HG02763 (cell line): ENCODE measurements around the gene PAK3.

Experiments
- ATAC-seq: cut with Tn5 transposase; IDR thresholded peaks from one replicate; pipeline ENCODE4 v1.9.1; 2021; ENCODE audit warnings: mild to moderate bottlenecking, moderate library complexity; ENCODE audit not compliant: unreplicated experiment

The PAK3 gene

DNA sequence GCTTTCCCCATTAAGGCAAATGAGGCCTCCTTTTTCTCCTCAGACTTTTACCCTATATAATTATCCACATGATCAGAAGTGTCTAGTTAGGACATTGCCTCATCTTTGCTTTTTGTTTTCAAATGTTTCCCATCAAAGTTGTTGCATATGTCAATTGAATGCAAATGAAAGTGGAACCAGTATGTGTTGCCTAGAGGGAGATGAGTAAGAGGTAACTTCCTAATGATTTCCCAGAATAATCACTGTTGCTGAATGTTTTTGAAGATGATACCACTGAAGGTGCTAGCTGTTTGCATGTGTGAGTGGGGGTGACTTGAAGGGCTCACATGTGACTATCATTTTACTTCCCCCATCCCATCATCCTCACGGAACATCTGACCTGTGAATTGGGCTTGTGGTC lies 33.9 kb downstream of the PAK3 start:
- ATAC-seq, result no peak

DNA sequence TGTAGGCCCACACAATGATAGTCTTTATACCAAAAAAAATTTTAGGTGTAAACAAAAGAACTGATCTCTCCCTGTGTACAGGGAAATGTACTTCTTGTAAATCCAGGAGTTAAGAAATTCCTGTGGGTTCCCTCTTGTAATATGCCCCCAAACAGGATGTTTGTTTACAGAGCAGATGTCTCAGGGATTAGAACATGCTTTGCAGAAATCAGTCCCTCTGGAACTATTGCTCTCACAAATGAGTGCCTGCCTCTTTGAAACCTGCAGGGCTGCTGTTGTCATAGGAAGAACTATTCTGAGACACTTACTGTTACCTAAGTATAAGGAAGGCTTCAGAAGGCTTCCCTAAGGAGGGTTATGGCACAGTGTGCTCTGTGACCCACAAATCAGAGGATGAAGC lies 35.6 kb downstream of the PAK3 start:
- no peak for ATAC-seq

DNA sequence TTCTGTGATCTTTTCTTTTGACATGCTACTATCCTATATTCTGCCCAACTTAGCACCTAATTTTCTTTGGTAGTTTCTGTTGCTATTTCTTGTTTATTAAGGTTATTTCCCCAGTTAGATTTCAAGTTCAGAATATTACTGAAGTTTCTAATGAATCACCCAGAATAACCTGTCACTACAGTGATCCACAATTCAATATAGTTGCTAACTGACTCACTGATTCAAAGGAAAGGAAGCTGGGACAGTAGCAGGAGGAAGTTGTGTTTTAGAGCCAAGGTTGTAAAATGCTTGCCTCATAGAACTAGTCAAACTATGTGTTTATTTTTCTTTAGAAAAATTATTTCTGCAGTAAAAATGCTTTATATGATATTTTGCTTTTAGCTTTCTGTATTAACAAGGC lies 37.4 kb downstream of the PAK3 start:
- ATAC-seq, result no peak

DNA sequence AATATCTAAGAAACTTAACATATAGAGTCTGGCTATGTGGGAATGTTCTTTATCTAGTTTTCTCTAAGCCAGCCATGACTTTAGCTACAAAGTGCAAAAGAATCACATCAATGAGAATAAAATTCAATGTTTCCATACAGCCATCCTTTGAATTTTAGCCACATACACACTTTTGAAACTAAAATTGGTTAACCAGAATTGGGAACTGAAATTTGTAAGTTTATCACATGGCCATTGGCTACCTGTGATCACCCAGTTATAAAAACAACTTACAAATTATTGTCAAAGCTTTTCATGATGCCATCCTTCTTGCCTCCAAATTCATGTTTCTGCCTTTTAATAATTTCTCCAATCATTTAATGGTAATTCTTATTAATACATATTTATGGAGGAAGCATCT lies 49.9 kb downstream of the PAK3 start:
- no peak for ATAC-seq

DNA sequence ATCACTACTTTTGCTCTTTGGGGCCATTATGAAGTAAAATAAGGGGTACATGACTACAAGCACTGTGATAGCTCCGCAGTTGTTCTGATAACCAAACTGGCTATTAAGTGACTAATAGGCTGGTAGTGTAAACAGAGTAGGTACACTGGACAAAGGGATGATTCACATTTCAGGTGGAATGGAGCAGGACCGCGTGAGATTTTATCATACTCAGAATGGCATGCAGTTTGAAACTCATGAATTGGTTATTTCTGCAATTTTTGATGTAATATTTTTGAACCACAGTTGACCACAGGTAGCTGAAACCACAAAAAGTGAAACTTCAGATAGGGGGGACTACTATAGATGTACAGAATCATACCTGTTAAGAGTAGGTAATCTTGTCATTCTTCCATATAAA lies 55.8 kb downstream of the PAK3 start:
- ATAC-seq, result no peak

DNA sequence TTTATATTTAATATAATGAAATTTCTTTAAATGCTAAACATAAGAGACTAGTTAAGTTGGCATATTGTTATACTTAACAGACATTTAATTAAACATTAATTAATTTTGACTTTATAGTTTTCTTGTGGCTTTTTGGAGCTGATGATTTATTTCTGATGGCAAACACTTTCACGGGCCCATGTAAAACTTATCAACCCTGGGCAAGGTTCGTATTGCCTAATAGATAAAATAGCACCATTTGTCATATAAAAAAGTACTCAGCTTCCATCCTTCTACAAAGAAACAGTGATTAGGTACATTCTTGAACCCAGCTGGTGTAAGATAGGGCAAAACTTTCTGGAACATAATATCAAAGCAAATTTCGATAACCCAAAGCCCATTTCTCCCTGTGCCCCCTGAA lies 63.2 kb downstream of the PAK3 start:
- ATAC-seq, result no peak

DNA sequence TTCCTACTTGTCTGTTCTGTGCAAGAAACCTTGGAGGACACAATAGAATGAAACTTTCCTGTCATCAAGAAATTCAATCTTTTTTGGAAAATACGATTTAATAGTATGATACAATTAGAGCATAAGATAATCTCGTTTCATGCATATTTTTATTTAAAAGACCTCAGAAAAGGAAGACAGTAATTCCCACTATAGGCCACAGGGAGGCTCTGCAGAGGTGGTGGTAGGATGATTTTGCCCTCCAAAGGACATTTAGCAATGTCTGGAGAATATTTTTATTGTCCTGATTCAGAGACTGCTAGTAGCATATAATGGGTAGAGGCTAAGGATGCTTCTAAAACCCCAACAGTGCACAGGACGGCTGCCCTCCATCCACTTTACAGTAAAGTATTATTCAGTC lies 68.7 kb downstream of the PAK3 start:
- no peak for ATAC-seq

DNA sequence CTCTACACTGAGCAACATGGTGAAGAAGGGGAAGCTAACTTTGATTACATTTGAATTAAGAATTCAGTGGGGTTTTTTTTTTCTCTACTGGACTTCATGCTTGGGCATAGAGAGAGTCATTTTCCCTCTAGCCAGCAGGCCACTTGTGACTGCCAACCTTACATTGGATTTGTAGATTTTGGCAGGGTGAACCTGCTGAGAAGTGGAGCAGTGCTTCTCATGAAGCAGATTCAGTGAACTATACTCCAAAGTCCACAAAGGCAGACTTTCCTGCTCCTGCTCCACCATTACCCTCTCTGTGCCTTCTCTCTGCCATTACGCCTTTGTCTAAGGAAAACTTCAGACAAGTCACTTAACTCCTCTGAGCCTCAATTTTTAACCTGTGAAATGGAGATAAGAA lies 69.9 kb downstream of the PAK3 start:
- no peak for ATAC-seq

DNA sequence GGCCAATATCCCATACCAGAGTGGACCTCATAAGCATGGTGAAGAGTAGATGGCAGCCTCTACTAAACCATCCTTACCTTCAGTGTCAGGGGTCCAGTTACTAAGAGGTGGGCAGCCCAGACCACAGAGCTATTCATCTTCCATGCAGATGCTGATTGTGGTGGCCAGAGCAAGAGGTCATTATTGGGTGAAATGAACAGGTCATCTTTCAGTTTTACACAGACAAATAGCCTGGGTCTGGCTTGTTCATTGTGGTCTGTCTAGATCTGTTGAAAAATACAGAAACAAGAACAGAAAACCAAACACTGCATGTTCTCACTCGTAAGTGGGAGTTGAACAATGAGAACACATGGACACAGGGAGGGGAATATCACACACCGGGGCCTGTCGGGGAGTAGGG lies 71.3 kb downstream of the PAK3 start:
- no peak for ATAC-seq

DNA sequence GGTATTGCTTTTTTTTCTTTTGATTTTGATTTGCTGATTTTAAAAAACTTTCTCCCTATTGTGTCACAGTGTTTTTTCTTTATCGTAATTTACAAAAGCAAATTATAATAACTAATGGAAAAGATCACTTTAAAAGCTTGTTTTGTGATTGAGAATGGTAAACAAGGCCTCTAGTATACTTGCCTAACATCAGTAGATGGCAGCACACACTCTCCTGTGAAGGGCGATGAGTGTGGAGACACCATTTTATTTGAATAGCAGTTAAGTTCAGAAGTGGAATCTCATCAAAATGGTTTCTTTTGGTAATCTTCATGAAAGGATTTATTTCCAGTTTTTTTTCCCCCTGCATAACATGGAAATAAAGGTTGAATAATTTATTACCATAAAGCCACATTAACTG lies 72.3 kb downstream of the PAK3 start:
- no peak for ATAC-seq

DNA sequence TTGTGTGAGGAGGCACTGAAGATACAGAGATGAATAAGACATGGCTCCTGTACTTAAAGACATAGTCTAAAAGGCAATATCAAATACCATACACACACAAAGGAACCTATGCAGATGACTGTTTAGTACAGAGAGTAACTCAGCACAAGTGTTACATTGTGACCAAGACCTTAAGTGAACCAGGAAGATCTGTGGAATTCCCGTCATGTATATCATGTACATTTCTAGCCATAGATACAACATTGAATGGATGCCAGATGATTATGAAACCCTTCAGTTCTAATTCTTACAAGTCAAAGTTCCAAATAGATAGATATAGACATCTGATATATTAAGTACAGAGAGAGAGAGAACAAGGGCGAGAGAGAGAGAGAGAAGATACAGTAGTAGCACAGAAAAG lies 73.2 kb downstream of the PAK3 start:
- ATAC-seq, result no peak

DNA sequence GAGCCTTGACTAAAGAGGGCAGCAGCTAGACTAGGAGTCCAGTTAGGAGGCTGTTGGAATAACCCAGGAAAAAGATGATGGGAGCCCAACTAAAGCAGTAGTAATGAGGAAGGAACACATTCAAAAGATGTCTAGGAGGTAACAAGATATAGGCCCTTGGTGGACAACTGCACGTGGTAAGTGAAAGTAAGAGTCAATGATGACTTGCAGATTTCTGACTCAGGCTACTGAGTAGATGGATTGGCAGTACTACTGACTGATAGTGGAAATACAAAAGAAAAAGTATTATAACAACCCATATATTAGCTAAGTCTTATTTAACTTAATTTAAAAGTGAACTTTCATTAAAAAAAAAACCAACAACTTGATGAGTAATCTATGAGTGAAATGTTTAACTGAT lies 74.0 kb downstream of the PAK3 start:
- ATAC-seq, result no peak

DNA sequence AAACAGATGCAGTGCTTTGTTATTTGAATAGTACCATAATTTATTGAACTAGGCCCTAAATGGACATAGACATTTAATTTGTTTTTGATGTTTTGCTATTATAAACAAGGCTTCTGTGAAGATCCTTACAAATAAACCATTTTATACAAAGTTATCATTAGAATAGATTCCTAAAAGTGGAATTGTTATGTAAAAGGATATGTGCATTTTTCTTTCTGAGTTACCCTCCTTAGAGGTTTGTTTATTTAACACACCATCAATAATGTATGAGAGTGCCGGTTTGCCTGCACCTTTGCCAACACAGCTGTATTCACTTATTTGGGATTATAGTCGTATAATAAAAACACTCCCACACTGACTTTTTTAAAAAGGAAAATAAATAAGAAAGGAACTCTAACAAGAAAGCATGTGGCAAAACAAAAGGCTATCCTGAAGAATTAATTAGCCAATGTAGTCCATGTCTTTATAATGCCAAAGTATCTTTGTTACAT lies 84.8 kb downstream of the PAK3 start:
- no peak for ATAC-seq

DNA sequence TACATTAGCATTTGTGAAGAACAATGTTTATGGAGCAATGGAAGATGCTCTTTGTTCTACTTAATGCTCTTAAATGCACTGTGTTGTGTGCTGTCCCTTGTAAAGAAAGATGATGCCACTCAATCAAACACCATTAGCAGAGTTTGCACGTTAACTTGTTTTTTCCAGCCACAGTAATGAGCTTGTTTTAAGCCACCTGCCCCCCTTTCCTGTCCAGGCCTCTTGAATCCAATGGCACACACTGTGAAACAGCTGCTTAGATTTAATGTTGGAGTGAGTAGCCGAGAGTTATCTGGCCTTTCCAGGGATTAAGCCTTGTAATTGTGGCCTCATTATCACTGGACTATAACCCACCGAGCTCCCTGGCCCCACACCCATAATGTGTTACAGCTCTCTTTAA lies 86.0 kb downstream of the PAK3 start:
- no peak for ATAC-seq

DNA sequence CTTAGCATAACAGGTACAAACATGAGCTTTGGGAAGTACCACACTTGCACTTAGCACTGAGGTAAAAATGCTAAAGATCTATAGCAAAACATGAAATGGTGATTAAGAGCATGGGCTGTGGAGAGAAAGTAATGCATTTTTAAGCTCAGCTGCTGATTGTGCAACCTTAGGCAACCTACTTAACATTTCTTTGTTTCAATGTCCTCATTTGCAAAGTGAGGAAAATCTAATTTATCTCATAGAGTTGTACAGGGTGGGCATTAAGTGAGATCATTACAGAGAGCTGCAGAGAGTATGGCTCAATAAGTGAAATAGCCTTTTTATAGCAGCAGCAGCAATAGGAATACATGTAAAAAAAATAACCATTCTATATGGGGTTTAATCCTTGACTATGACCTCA lies 87.0 kb downstream of the PAK3 start:
- ATAC-seq, result no peak

DNA sequence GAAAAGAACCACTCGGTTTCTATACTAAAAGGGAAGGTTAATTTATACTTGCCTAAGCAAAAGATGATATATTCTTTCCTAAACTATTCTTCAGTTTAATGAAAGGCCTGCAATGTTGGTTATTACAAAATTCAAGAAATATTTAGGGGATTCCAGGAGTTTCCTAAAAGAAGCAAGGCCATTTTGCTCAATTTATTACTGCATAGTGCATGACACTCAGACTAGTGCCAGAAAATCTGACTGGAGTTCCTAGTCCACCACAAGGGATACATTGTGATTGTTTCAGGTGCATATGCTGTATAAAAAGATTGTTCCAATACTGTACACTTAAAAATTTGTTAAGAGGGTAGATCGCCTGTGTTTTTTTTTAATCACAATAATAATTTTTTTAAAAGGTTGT lies 95.6 kb downstream of the PAK3 start:
- ATAC-seq, result no peak

DNA sequence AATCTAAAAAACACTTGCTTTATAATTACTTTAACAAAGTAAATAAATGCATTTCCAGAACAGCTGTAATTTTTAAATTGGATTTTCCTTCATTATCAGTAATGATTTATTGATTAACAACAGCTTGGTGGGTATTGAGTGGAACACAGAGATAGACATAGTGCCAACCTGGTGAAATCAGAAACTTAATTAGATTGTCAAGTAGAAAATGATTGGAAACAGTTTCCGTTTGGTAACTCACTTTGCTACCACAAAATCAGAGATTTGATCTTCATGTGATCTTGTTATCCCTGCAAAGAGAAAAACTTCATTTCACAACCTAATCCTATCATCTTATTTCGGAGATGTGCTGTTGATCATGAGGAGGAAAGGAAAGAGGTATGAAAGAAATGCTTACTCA lies 103.5 kb downstream of the PAK3 start:
- no peak for ATAC-seq

DNA sequence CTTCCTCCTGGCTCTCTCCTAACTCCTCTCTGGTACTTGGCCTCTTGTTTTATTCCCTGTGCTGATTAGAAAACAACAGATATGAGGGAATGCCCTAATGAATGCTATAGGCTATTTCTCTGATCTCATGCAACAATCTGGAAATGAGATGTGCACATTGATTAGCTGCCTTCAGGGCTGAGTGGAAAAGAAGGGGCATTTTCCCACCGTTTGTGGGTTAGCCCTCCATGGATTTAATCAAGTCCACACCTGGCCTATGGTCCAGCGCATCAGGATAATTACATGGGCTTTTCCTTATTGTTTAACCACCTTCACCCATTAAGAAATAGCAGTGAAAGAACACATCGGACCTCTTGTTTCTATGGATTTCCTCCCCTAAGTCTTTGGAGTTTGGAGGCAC lies 104.3 kb downstream of the PAK3 start:
- ATAC-seq, result no peak

DNA sequence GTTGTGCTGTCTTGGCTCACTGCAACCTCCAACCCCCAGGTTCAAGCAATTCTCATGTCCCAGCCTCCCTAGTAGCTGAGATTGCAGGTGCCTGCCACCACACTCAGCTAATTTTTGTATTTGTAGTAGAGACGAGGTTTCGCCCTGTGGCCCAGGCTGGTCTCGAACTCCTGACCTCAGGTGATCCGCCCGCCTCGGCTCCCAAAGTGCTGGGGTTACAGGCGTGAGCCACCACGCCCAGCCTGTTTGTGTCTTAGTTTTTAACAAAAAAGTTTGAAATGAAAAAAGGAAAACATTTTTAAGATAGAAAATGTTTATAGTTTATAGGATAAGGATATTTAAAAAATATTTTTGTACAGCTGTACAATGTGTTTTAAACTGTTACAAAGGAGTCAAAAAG lies 111.9 kb downstream of the PAK3 start:
- no peak for ATAC-seq

DNA sequence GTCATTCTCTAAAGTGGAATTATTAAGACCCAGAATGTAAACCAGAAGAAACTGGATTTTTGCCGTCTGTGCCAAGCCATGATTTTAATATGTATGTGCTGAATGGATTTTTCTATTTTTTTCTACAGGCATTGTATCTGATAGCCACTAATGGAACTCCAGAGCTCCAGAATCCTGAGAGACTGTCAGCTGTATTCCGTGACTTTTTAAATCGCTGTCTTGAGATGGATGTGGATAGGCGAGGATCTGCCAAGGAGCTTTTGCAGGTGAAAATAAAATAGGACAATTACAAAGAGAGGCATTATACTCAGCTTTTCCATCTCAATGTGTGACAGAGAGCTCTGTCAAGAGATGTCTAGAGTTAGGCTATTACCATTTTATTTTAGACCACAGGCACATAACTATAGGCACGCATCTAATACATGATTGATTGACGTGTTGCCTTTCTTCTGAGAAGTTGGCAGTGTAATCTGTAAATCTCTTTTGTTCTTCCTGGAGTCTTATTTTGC lies 120.4 kb downstream of the PAK3 start:
- no peak for ATAC-seq

DNA sequence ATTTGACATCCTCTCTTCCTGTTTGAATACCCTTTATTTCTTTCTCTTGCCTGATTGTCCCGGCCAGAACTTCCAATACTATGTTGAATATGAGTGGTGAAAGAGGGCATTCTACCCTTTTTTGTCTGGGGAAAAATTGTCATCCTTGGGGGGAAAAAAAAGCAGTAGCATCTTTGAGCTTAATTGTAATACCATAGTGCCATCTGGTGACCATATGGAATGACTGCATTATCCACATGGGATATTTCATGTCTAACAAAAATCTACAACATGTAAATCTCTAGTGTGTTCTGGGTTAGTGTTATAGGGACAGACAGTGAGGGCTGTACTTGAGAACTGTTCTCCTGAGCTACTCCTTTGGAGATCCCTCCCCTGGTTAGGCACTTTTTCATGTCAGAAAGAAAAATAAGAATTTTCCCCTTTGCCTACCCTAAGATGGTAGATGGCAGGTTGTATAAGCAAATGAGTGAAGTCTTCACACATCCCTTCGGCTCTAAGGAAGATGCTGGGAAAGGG lies 148.3 kb downstream of the PAK3 start:
- no peak for ATAC-seq

DNA sequence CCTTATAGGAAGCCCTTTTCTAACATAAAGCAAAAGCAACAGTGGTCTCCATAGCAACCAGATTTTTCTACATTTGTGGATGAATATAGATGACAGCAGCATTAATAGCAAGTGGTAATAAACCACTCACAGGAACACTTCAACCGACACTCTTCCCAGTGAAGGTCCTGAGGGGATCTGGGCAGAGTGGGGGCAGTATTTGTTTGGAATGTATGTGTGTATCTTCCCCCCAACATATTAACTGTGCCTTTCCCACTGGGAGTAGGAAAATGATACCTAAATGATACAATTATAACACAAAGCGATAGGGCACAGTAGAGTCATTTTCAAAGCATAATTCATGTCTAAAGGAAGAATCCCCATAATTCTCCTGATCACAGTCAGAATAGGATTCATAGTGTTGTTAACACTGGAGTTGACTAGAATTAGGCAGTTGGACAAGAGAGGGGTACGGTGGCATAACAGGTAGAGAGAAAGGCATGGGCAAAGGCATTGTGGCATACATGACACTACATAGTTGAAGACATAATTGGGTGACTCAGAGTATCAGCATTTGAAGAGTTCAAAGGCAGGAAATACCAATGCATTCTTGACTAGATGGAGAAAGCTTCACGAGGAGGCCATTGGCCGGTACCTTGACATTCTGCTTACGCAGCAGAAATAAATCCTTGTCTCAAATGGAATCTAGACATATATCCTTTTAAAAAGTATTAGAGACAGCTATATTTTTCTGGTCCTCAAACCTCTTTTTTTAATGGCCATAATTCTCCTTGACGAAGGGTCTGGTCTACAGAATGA lies 159.1 kb downstream of the PAK3 start:
- ATAC-seq, result no peak

DNA sequence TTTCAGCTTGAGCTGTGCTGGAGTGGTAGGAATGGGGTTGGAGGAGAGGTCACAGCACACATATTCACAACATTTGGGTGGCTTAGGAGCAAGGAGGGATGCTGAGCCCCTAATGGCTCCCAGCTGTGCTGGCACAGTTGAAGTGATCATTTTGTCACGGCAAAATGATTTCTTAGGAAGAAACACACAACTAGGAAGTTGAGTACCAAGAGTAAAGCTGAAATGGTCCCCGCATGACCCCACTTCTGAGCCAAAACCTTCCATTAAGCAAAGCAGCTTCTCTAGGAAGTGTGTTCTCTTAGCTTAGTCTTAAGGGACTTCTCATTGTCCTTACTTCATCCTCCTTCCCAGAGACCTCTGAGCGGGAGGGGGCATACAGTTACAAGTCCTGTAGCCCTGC lies 161.7 kb downstream of the PAK3 start:
- no peak for ATAC-seq
